SK-N-SH (cell line): ENCODE data around the gene SDK1. TPM values are rescaled to one million over a fixed set of nuclear protein-coding genes. Genes with fewer than 3 reads are reported as not detected.

Experiments
- CTCF ChIA-PET: fragments of 300-600, 350-600 bp; formaldehyde crosslinking; extraction: SDS; loops from one replicate; lab custom pipeline; 2021; lab: Yijun Ruan, JAX
- POLR2A ChIA-PET: fragments of 350-600 bp; sonication (Branson Sonifier 250); formaldehyde crosslinking; extraction: SDS; loops from one replicate; lab custom pipeline; 2020; ENCODE audit warnings: antibody characterized with exemption, inconsistent platforms; lab: Yijun Ruan, JAX
- DNase-seq: peaks from one replicate; pipeline ENCODE4 v3.0.0; 2012
- H2AFZ ChIP-seq: fragments of 200-600 bp; sonication (generic); 2 replicates; pipeline ENCODE4 v1.8.1; 2016; ENCODE audit warnings: antibody characterized with exemption, mild to moderate bottlenecking, low read depth
- H3F3A ChIP-seq: fragments of 200-600 bp; sonication (generic); replicated peaks from 2 replicates; pipeline ENCODE3; 2016; ENCODE audit warnings: antibody characterized with exemption, mild to moderate bottlenecking; ENCODE audit not compliant: insufficient read depth
- H3K27ac ChIP-seq, 2 experiments: fragments of 200-500 bp in 1 of 2; fragments of 200-600 bp in 1 of 2; sonication (Bioruptor generic) in 1 of 2; sonication (generic), shearing (Covaris generic) in 1 of 2; 2 replicates each; pipeline versions ENCODE4 v1.5.1 to v1.6.1; 2014 to 2016; ENCODE audit warnings: low read depth in 2 of 2, inconsistent platforms in 1 of 2, low read length in 1 of 2, mild to moderate bottlenecking in 1 of 2, mixed read lengths in 1 of 2
- H3K27me3 ChIP-seq: fragments of 200-600 bp; sonication (generic), shearing (Covaris generic); 2 replicates; pipeline ENCODE4 v1.6.1; 2016; ENCODE audit warnings: mixed run types; ENCODE audit not compliant: insufficient read depth
- H3K36me3 ChIP-seq, 2 experiments: fragments of 200-500 bp in 1 of 2; fragments of 200-600 bp in 1 of 2; sonication (Bioruptor generic) in 1 of 2; sonication (generic) in 1 of 2; replicated peaks in 1 of 2; 2 replicates each; pipeline versions ENCODE3 to v1.5.1; 2014 to 2016; ENCODE audit warnings: low read length in 1 of 2, mild to moderate bottlenecking in 1 of 2; ENCODE audit not compliant: insufficient read depth in 2 of 2, control insufficient read depth in 1 of 2
- H3K4me1 ChIP-seq, 2 experiments: fragments of 200-500 bp in 1 of 2; fragments of 200-600 bp in 1 of 2; sonication (Bioruptor generic) in 1 of 2; sonication (generic), shearing (Covaris generic) in 1 of 2; 2 replicates each; pipeline versions ENCODE4 v1.5.1 to v1.6.1; 2014 to 2016; ENCODE audit warnings: low read depth in 1 of 2, low read length in 1 of 2, mixed run types in 1 of 2; ENCODE audit not compliant: insufficient read depth in 2 of 2, control insufficient read depth in 1 of 2
- H3K4me2 ChIP-seq: fragments of 200-600 bp; sonication (generic), shearing (Covaris generic); 2 replicates; pipeline ENCODE4 v1.6.1; 2017; ENCODE audit warnings: mixed run types
- H3K4me3 ChIP-seq, 2 experiments: fragments of 200-500 bp in 1 of 2; fragments of 200-600 bp in 1 of 2; sonication (Bioruptor generic) in 1 of 2; sonication (generic), shearing (Covaris generic) in 1 of 2; 2 replicates each; pipeline versions ENCODE4 v1.5.1 to v1.8.1; 2014 to 2016; ENCODE audit warnings: low read depth in 2 of 2, inconsistent platforms in 1 of 2, low read length in 1 of 2, mild to moderate bottlenecking in 1 of 2, mixed read lengths in 1 of 2, moderate library complexity in 1 of 2
- H3K79me2 ChIP-seq: fragments of 200-600 bp; sonication (generic); 2 replicates; pipeline ENCODE4 v1.8.1; 2017; ENCODE audit warnings: mild to moderate bottlenecking; ENCODE audit not compliant: insufficient read depth
- H3K9ac ChIP-seq: fragments of 200-600 bp; sonication (generic); 2 replicates; pipeline ENCODE4 v1.6.1; 2017; ENCODE audit warnings: mixed run types
- H3K9me2 ChIP-seq: fragments of 200-600 bp; sonication (generic); 2 replicates; pipeline ENCODE4 v1.6.1; 2017; ENCODE audit warnings: mixed run types
- H3K9me3 ChIP-seq: fragments of 200-600 bp; sonication (generic); 2 replicates; pipeline ENCODE4 v1.6.1; 2017; ENCODE audit warnings: mixed run types, mild to moderate bottlenecking, moderate library complexity
- H4K20me1 ChIP-seq: fragments of 200-600 bp; sonication (generic); 2 replicates; pipeline ENCODE4 v1.6.1; 2017; ENCODE audit warnings: mild to moderate bottlenecking, mixed run types; ENCODE audit not compliant: insufficient read depth
- FOXJ3 ChIP-seq: sonication (generic); formaldehyde crosslinking; IDR thresholded peaks from 2 replicates; pipeline ENCODE4 v1.5.1; 2020; ENCODE audit warnings: mild to moderate bottlenecking, missing genetic modification reagents
- GATA2 ChIP-seq: sonication (generic); formaldehyde crosslinking; IDR thresholded peaks from 2 replicates; pipeline ENCODE4 v1.5.0; 2020; ENCODE audit warnings: mild to moderate bottlenecking, missing genetic modification reagents
- MXI1 ChIP-seq: IDR thresholded peaks from 2 replicates; pipeline ENCODE4 v1.6.1; 2012; ENCODE audit warnings: mild to moderate bottlenecking, low read depth, low read length, improper control_type of control experiment
- POLR2AphosphoS5 ChIP-seq: IDR thresholded peaks from 2 replicates; pipeline ENCODE4 v1.6.1; 2012; ENCODE audit warnings: low read depth, low read length
- RAD21 ChIP-seq: IDR thresholded peaks from 2 replicates; pipeline ENCODE4 v1.6.1; 2012; ENCODE audit warnings: mild to moderate bottlenecking, low read length
- SIN3A ChIP-seq: IDR thresholded peaks from 2 replicates; pipeline ENCODE4 v1.6.1; 2012; ENCODE audit warnings: low read depth, mild to moderate bottlenecking, low read length, moderate library complexity, borderline replicate concordance
- TAF1 ChIP-seq: IDR thresholded peaks from 2 replicates; pipeline ENCODE4 v1.6.1; 2012; ENCODE audit warnings: low read depth, mild to moderate bottlenecking, low read length, moderate library complexity, borderline replicate concordance
- TCF12 ChIP-seq: IDR thresholded peaks from 2 replicates; pipeline ENCODE4 v1.4.0; 2012
- TEAD4 ChIP-seq: IDR thresholded peaks from 2 replicates; pipeline ENCODE4 v1.4.0; 2012; ENCODE audit warnings: mild to moderate bottlenecking, borderline replicate concordance; ENCODE audit not compliant: insufficient read depth
- WGBS: methylation state at CpG from one replicate; pipeline ENCODE4 v1.1.6; 2017; ENCODE audit warnings: low lambda C conversion rate; 5-methylcytosine and 5-hydroxymethylcytosine counted together
- polyA plus RNA-seq, 3 experiments: library from polyadenylated mRNA; depleted of rRNA; stranded (reverse); fragments of >200 nt; gene quantifications; 2 replicates each; pipeline ENCODE4 v1.2.3, GENCODE V29; 2012
- TF ChIP-seq, protein P1 (sequence below): IDR thresholded peaks from 2 replicates; pipeline ENCODE4 v1.4.0; 2012; ENCODE audit warnings: low read depth
- TF ChIP-seq, protein P2 (sequence below): IDR thresholded peaks from 2 replicates; pipeline ENCODE4; 2012
- TF ChIP-seq, protein P3 (sequence below): fragments of 150-350 bp; IDR thresholded peaks from 2 replicates; pipeline ENCODE4 v1.6.1; 2016; ENCODE audit warnings: mild to moderate bottlenecking, low read depth, low read length
- TF ChIP-seq, protein P4 (sequence below): fragments of 150-350 bp; IDR thresholded peaks from 2 replicates; pipeline ENCODE4 v1.6.1; 2017; ENCODE audit warnings: antibody characterized with exemption, low read length, low read depth, borderline replicate concordance

The SDK1 gene
- polyA plus RNA-seq, 1 of the 3 experiments (the other 2 are of a cell fraction): 1.2 TPM

DNA sequence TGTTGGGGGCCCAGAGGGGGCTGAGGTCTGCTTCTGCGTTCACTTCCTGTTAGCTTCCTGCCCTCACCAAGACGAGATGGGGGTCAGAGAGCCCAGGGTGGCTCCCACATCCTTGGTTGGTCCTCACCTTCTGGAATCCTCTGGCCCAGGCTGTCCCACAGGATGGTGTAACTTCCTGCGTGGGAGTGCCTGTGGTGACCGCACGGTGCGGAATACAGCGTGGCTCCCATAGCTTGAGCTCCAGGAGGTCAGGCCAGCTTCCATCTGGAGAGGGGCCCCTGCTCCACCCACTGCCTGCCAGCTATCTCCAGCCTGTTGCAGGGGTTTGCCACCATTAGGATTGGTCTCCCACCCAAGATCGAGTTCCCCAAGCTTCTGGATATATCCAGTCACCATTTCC lies 699.9 kb downstream of the SDK1 start:
- Histone ChIP-seq H2AFZ (no peak overlapping the region), H3K79me2 (no peaks in the 10 kb centered on the region), H3K4me1 (no peaks in the 10 kb centered on the region), H3K9me3 (no peaks in the 10 kb centered on the region), H3F3A (no peaks in the 10 kb centered on the region), H3K36me3 (no peaks in the 10 kb centered on the region), H3K9me2 (no peaks in the 10 kb centered on the region), H3K9ac (no peak overlapping the region), H3K27me3 (no peaks in the 10 kb centered on the region), H4K20me1 (no peaks in the 10 kb centered on the region), H3K4me2 (no peak overlapping the region), H3K27ac (no peak overlapping the region), H3K4me3 (no peak overlapping the region)
- 33% methylated on average over 3 of the region's 8 CpGs for WGBS
- CTCF ChIA-PET: interaction anchor here (1.0 to 2.1 kb wide), 3 partner anchors 9 to 48 kb away, joined by 3 to 11 read pairs (median 8); no protein-coding TSS in a partner anchor
- no peak for TF ChIP-seq TAF1
- TF ChIP-seq, protein P1, sequence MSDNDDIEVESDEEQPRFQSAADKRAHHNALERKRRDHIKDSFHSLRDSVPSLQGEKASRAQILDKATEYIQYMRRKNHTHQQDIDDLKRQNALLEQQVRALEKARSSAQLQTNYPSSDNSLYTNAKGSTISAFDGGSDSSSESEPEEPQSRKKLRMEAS: no peak
- DNase-seq: no peak
- POLR2A ChIA-PET: no interaction called here

DNA sequence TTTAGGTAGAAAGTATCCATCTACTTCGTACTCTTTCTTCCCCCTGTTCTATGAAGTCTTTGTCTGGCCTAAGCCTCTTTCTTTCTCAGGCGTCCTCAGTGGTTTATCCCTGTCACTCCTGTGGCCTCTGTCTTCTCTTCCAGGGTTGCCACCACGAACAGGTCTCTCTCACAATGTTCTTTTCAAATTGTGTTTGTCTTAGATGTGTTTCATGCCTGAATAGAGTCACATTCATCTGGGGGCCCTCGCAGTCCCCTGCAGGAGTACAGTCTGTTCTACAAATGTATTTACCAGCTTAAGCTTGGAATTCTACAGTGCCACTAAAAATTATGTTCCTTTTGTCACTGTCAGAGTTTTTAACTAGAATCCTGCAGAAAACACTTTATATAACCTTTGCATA lies 700.7 kb downstream of the SDK1 start:
- WGBS: 18% methylated on average over 4 of the region's 4 CpGs

More for the DNA sequence above, 700.7 kb downstream of the SDK1 start:
- Histone ChIP-seq H3K9ac (no peak overlapping the region), H3K9me2 (no peaks in the 10 kb centered on the region), H3K4me2 (no peak overlapping the region), H3K4me3 (no peak overlapping the region), H3K27ac (no peak overlapping the region)
- DNase-seq: no peak
- TF ChIP-seq MXI1 (no peak), FOXJ3 (CRISPR knock-in tag) (no peak), POLR2AphosphoS5 (no peak), GATA2 (CRISPR knock-in tag) (no peak), SIN3A (no peak), TEAD4 (no peak), RAD21 (no peak), TCF12 (no peak)
- TF ChIP-seq, protein P2, sequence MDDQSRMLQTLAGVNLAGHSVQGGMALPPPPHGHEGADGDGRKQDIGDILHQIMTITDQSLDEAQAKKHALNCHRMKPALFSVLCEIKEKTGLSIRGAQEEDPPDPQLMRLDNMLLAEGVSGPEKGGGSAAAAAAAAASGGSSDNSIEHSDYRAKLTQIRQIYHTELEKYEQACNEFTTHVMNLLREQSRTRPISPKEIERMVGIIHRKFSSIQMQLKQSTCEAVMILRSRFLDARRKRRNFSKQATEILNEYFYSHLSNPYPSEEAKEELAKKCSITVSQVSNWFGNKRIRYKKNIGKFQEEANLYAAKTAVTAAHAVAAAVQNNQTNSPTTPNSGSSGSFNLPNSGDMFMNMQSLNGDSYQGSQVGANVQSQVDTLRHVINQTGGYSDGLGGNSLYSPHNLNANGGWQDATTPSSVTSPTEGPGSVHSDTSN: no peak
- TF ChIP-seq, protein P3, sequence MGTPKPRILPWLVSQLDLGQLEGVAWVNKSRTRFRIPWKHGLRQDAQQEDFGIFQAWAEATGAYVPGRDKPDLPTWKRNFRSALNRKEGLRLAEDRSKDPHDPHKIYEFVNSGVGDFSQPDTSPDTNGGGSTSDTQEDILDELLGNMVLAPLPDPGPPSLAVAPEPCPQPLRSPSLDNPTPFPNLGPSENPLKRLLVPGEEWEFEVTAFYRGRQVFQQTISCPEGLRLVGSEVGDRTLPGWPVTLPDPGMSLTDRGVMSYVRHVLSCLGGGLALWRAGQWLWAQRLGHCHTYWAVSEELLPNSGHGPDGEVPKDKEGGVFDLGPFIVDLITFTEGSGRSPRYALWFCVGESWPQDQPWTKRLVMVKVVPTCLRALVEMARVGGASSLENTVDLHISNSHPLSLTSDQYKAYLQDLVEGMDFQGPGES: no peak
- TF ChIP-seq, protein P4, sequence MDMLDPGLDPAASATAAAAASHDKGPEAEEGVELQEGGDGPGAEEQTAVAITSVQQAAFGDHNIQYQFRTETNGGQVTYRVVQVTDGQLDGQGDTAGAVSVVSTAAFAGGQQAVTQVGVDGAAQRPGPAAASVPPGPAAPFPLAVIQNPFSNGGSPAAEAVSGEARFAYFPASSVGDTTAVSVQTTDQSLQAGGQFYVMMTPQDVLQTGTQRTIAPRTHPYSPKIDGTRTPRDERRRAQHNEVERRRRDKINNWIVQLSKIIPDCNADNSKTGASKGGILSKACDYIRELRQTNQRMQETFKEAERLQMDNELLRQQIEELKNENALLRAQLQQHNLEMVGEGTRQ: no peak
- TF ChIP-seq, all 33 proteins: peak for 0
- POLR2A ChIA-PET: no interaction called here
- no peaks in the 10 kb centered on the region for H3K27me3 ChIP-seq
- no peaks in the 10 kb centered on the region for H4K20me1 ChIP-seq
- CTCF ChIA-PET: interaction anchor here (1.7 to 2.5 kb wide), 2 partner anchors 10 kb away, joined by 8 to 12 read pairs; no protein-coding TSS in a partner anchor
- no peaks in the 10 kb centered on the region for H3K36me3 ChIP-seq
- peaks cover 0 to 5% of the 10 kb centered on the region in 2 experiments; a peak in 1 of 4 replicates for H3K4me1 ChIP-seq
- no peaks in the 10 kb centered on the region for H3F3A ChIP-seq
- no peaks in the 10 kb centered on the region for H3K9me3 ChIP-seq
- H2AFZ ChIP-seq: no peak overlapping the region
- H3K79me2 ChIP-seq: no peaks in the 10 kb centered on the region
